Mucosa of rectum (tissue), 2 donors: Measurements from ENCODE around the gene CTRL.
A peak's percentile ranks its signal among the peaks of the same experiment; 100 is the strongest.

ENCODE experiments used
- H3K27ac ChIP-seq, 2 donors: one replicate each; pipeline ENCODE4 v1.7.0; 2013; ENCODE audit warnings: inconsistent platforms in 2 of 2, low read depth in 2 of 2, low read length in 2 of 2
- H3K27me3 ChIP-seq, 2 donors: one replicate each; pipeline ENCODE4 v1.7.0; 2013; ENCODE audit warnings: low read length in 2 of 2; ENCODE audit not compliant: control insufficient read depth in 2 of 2, insufficient read depth in 2 of 2
- H3K36me3 ChIP-seq, 2 donors: one replicate each; pipeline ENCODE4 v1.7.0; 2013; ENCODE audit warnings: low read length in 2 of 2; ENCODE audit not compliant: control insufficient read depth in 2 of 2, insufficient read depth in 2 of 2
- H3K4me1 ChIP-seq, 2 donors: one replicate each; pipeline ENCODE4 v1.7.0; 2013; ENCODE audit warnings: low read length in 2 of 2, mild to moderate bottlenecking in 1 of 2; ENCODE audit not compliant: control insufficient read depth in 2 of 2, insufficient read depth in 2 of 2
- H3K4me3 ChIP-seq, 2 donors: one replicate each; pipeline ENCODE4 v1.7.0; 2013; ENCODE audit warnings: low read length in 2 of 2
- H3K9ac ChIP-seq, 2 donors: one replicate each; pipeline ENCODE4 v1.7.0; 2013; ENCODE audit warnings: low read length in 2 of 2, low read depth in 1 of 2, mild to moderate bottlenecking in 1 of 2
- H3K9me3 ChIP-seq, 2 donors: one replicate each; pipeline ENCODE4 v1.7.0; 2013; ENCODE audit warnings: low read length in 2 of 2; ENCODE audit not compliant: control insufficient read depth in 2 of 2
- donor health status: healthy.
- donor health status: Normal muscosa, but diverticular disease.

Gene CTRL

DNA sequence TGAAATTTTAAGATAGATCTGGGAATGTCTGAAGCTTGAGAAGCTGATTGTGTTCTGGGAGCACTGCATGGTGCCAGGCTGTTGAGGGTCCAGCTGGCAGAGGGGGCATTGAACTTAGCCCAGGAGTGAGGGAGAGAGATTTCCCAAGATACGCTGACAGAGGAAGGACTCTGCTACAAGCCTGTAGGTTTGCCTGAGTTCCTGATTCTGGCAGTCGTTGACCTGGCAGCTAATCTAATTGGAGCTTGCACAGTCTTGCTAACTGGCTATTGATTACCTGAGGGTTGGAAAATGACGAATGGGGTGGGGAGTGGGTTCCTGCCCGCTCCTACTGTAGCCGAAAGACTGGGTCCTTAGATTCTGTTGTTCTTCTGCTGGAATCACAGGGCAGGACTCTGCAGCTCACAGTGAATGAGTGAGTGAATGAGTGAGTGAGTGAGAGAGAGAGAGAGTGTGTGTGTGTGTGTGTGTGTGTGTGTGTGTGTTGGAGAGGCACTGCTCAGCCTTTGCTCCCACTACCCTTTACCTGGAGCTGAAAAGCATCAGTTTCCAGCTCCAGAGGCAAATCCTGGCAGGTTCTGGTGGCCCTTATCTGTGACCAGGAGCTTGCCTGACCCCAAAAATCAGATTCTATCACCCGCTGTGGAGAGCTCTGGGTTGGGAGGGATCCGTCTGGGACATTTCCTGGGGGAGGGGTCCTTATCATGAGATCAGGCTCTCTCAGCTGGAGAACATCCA, 16.7 kb downstream of the CTRL start:
- peaks cover 0 to 2% of the 10 kb centered on the region in 2 donors for H3K4me1 ChIP-seq
- H3K4me3 ChIP-seq = no peak overlapping the region
- H3K27me3 ChIP-seq = no peaks in the 10 kb centered on the region
- no peak overlapping the region for H3K9ac ChIP-seq
- no peak overlapping the region for H3K27ac ChIP-seq
- no peaks in the 10 kb centered on the region for H3K9me3 ChIP-seq
- H3K36me3 ChIP-seq = peaks cover 29 to 35% of the 10 kb centered on the region in 2 donors

DNA sequence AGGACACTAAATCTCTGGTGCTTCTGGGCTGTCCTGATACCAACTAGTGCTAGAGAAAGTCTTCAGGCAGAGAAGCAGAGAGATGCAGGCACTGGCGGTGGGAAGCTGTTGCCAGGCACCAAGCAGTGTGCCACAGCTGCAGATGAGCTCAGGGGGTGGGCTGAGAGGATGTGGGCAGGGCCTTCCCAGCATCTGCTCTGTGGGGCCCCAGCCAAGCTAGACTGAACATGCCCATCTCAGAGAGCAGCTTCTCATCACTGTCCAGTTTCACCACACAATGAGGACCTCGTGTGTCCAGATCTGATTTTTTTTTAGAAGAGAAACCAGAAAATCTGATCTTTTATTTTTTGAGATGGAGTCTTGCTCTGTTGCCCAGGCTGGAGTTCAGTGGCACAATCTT, 21.5 kb downstream of the CTRL start:
- Histone ChIP-seq H3K27ac (no peak overlapping the region), H3K4me1 (no peaks in the 10 kb centered on the region), H3K9ac (no peak overlapping the region), H3K4me3 (no peak overlapping the region), H3K9me3 (no peaks in the 10 kb centered on the region), H3K27me3 (no peaks in the 10 kb centered on the region), H3K36me3 (peaks cover 24 to 38% of the 10 kb centered on the region in 2 donors)

DNA sequence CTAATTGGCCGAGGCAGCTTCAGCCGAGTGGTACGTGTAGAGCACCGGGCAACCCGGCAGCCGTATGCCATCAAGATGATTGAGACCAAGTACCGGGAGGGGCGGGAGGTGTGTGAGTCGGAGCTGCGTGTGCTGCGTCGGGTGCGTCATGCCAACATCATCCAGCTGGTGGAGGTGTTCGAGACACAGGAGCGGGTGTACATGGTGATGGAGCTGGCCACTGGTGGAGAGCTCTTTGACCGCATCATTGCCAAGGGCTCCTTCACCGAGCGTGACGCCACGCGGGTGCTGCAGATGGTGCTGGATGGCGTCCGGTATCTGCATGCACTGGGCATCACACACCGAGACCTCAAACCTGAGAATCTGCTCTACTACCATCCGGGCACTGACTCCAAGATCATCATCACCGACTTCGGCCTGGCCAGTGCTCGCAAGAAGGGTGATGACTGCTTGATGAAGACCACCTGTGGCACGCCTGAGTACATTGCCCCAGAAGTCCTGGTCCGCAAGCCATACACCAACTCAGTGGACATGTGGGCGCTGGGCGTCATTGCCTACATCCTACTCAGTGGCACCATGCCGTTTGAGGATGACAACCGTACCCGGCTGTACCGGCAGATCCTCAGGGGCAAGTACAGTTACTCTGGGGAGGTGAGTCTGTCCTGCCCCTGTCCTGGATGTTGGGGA, 22.5 kb downstream of the CTRL start:
- Histone ChIP-seq H3K36me3 (peaks cover 19 to 32% of the 10 kb centered on the region in 2 donors), H3K27ac (no peak overlapping the region), H3K4me3 (no peak overlapping the region), H3K27me3 (no peaks in the 10 kb centered on the region), H3K9ac (no peak overlapping the region), H3K4me1 (no peaks in the 10 kb centered on the region), H3K9me3 (no peaks in the 10 kb centered on the region)

DNA sequence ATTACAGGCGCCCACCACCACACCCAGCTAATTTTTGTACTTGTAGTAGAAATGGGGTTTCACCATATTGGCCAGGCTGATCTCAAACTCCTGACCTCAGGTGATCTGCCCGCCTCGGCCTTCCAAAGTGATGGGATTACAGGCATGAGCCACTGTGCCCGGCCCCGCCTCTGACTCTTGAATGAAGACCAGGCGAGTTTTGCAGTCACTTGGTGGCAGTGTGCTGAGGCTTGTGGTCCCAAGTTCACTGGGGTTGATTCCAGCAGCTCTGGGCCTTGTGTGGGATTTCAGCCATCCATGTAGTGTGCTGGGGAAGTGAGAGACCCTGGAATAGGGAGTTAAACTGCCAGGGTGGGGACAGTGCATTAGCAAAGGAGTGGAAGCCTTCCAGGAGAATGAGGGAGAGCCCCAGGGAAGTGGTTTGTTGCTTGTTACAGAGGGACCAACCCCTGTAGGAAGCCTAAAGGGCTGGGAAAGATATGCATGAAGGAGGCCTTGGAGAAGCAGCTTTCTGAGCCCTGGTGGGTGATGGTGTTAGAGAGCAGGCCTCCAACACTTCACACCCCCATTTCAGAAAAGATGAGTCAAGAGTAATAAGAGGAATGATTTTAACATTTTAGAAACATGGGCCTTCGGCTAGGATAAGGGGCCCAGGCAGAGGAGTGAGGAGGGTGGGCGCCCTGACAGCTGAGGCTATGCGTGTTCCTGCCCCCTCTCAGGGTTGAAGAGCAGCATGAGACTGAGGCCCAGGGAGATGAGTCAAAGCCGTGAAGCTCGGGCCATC, 24.1 kb downstream of the CTRL start:
- H3K9ac ChIP-seq = no peak overlapping the region
- H3K36me3 ChIP-seq = peaks cover 25 to 35% of the 10 kb centered on the region in 2 donors
- no peak overlapping the region for H3K4me3 ChIP-seq
- no peak overlapping the region for H3K27ac ChIP-seq
- H3K9me3 ChIP-seq = no peaks in the 10 kb centered on the region
- H3K4me1 ChIP-seq = no peaks in the 10 kb centered on the region
- no peaks in the 10 kb centered on the region for H3K27me3 ChIP-seq

DNA sequence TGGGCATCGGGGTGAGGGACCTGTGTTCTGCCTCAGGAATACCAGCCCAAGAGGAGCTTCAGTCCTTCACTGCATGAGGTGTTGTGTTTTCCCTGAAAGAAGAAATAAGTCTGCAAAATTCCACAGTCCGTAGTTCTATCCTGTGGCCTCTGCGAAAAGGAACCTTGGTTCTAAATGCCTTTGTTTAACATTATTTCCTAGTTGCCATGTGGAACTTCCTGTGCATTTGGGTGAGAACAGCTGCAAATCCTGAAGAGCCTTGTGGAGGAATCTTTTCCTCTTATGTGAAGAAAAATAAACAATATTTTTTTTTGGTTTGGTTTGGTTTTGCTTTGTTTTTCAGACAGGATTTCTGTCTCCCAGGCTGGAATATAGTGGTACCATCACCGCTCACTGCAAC, 28.8 kb downstream of the CTRL start:
- no peak overlapping the region for H3K4me3 ChIP-seq
- peaks cover 3 to 6% of the 10 kb centered on the region in 2 donors for H3K36me3 ChIP-seq
- H3K4me1 ChIP-seq = peaks cover 6 to 7% of the 10 kb centered on the region in 2 donors
- no peak overlapping the region for H3K27ac ChIP-seq
- H3K27me3 ChIP-seq = no peaks in the 10 kb centered on the region
- H3K9me3 ChIP-seq = no peaks in the 10 kb centered on the region
- no peak overlapping the region for H3K9ac ChIP-seq

DNA sequence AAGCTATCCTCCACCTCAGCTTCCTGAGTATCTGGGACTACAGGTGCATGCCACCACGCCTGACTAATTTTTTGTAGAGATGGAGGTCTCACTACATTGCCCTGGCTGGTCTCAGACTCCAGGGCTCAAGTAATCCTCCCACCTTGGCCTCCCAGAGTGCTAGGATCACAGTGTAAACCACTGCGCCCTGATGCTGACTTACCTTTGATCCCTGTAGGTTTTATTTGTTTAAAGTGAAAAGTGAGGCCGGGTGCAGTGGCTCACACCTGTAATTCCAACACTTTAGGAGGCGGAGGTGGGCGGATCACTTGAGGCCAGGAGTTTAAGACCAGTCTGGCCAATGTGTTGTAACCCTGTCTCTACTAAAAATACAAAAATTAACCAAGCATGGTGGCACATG, 29.9 kb downstream of the CTRL start:
- Histone ChIP-seq H3K36me3 (peaks cover 3 to 6% of the 10 kb centered on the region in 2 donors), H3K4me1 (peaks cover 6 to 10% of the 10 kb centered on the region in 2 donors), H3K27me3 (no peaks in the 10 kb centered on the region), H3K9me3 (no peaks in the 10 kb centered on the region), H3K9ac (no peak overlapping the region), H3K4me3 (no peak overlapping the region), H3K27ac (no peak overlapping the region)

DNA sequence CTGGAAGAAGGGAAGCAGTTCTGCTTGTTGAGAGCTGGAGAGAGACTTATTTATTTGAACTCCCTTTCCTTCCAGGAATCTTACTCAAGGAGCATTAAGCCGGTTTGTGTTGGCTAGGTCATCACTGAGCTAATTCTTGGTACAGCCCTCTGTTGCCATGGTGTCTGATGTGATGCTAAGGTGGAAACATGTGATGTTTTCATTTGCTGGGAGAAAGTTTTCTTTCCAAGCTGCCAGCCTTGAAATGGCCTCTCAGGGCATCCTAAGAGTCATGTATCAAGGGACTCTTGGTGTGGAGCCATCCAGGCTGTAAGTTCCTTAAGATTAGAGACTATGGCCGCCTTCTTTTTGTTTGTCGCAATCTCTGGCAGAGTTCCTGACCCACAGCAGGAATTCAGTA, 34.4 kb downstream of the CTRL start:
- no peak overlapping the region for H3K9ac ChIP-seq
- no peak overlapping the region for H3K4me3 ChIP-seq
- no peaks in the 10 kb centered on the region for H3K36me3 ChIP-seq
- H3K4me1 ChIP-seq = peaks cover 21 to 26% of the 10 kb centered on the region in 2 donors
- no peaks in the 10 kb centered on the region for H3K27me3 ChIP-seq
- no peaks in the 10 kb centered on the region for H3K9me3 ChIP-seq
- H3K27ac ChIP-seq = no peak overlapping the region

DNA sequence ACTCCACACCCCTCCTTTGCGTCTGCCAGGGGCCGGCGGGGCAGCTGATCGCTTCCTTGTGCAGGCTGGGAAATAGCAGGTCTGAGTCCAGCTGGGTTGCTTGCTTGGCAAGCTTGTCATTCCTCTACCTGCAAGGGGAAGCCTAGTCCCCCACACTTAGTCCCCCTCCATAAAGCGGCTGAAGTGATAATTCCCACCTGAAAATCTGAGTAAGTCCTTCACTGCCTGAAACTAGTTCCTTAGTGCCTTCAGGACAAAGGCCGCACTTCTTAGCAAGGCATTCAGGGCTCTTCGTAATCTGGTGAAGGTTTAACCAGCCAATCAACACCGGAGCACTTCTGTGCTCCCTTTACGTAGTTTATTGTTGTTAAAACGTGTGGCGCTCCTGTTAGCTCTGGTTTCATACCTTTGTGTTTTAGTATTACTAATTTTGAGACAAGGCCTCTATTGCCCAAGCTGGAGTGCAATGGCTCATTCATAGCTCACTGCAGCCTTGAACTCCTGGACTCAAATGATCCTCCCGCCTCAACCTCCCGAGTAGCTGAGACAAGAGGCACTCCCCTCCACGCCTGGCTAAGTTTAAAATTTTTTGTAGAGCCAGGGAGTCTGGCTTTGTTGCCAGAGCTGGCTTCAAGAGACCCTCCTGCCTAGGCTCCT, 37.8 kb downstream of the CTRL start:
- Histone ChIP-seq H3K9me3 (no peaks in the 10 kb centered on the region), H3K4me1 (peaks cover 16 to 19% of the 10 kb centered on the region in 2 donors), H3K27me3 (no peaks in the 10 kb centered on the region), H3K27ac (peak overlapping the region; percentile 97 to 98), H3K36me3 (no peaks in the 10 kb centered on the region), H3K4me3 (peak overlapping the region; percentile 89 to 91), H3K9ac (peak overlapping the region; percentile 96 to 98)

DNA sequence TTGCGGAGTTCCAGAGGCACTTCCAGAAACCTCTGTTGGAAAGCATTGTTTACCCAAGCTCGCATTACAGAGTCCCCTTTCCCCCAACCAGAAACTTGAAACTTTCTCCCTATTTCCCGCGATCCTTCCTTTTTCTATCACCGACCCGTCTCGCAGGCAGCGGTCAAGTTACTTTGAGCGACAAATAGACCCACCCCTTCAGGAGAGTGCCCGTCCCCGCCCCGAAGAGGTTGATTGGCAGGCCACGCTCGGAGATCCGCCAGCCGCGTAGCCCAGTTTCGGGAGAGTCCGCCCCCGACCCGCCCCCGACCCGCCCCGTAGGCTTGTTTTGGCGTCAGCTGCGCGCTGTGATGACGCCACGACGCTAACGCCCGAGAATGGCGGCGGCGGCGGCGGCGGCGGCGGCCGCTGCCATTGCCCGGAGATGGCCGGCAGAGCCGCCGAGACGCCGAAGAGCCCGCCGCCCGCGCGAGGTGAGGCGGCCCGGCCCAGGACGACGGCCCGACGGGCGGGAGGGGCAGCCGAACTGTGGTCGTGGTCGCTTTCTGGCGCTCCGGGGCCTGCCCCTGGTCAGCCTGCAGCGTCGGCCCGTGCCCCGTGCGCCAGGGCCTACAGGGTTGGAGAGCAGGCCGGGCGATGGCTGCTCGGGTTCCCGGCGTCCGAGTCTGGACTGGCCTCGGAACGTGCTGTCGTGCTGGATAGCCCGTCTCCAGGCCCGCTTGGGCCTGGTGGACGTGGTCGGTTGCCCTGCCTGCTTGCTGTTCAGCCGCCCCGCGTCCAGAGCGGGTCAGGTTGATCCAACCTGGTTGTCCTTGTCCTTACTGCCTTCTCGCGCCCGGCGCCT, 38.5 kb downstream of the CTRL start, which contains the start of gene PSKH1:
Gene PSKH1 (plus strand): TSS at position 356 of the 844 bp plus-strand sequence. CDS start 15,496 bp downstream, outside the sequence.
- Histone ChIP-seq H3K4me3 (peak within 1 kb of the TSS; percentile 89 to 91), H3K4me1 (peaks cover 16 to 19% of the 10 kb centered on the region in 2 donors), H3K27me3 (no peaks in the 10 kb centered on the region), H3K9me3 (no peaks in the 10 kb centered on the region), H3K36me3 (no peaks in the 10 kb centered on the region), H3K9ac (peak within 1 kb of the TSS; percentile 96 to 98), H3K27ac (peak within 1 kb of the TSS; percentile 97 to 98)
